H9 (cell line): Measurements from ENCODE around the gene RPS27L. TPM values are rescaled to one million over a fixed set of nuclear protein-coding genes. Genes with fewer than 3 reads are reported as not detected.

Experiments used
- DNase-seq: peaks from one replicate; pipeline ENCODE4 v3.0.0-alpha.2; 2017
- H2AFZ ChIP-seq: one replicate; pipeline ENCODE4 v1.6.1; 2013; ENCODE audit warnings: mild to moderate bottlenecking, low read length, control low read depth, moderate library complexity
- H2AK5ac ChIP-seq: 2 replicates; pipeline ENCODE4 v1.6.1; 2013; ENCODE audit warnings: low read length, control low read depth, mixed read lengths; ENCODE audit not compliant: insufficient read length
- H2BK120ac ChIP-seq: one replicate; pipeline ENCODE4 v1.6.1; 2013; ENCODE audit warnings: low read depth, mild to moderate bottlenecking, low read length, control low read depth, inconsistent platforms; ENCODE audit not compliant: poor library complexity, severe bottlenecking
- H2BK12ac ChIP-seq: 2 replicates; pipeline ENCODE4 v1.6.1; 2013; ENCODE audit warnings: low read length, control low read depth, mixed read lengths, low read depth; ENCODE audit not compliant: insufficient read length
- H2BK15ac ChIP-seq: 2 replicates; pipeline ENCODE4 v1.6.1; 2013; ENCODE audit warnings: low read depth, low read length, control low read depth
- H2BK20ac ChIP-seq: one replicate; pipeline ENCODE4 v1.6.1; 2013; ENCODE audit warnings: low read depth, mild to moderate bottlenecking, low read length, control low read depth, inconsistent platforms; ENCODE audit not compliant: poor library complexity, severe bottlenecking
- H2BK5ac ChIP-seq: 2 replicates; pipeline ENCODE4 v1.6.1; 2013; ENCODE audit warnings: low read length, control low read depth, mixed read lengths; ENCODE audit not compliant: insufficient read length
- H3K14ac ChIP-seq: 2 replicates; pipeline ENCODE4 v1.6.1; 2013; ENCODE audit warnings: low read length, control low read depth; ENCODE audit not compliant: insufficient read depth
- H3K18ac ChIP-seq: 2 replicates; pipeline ENCODE4 v1.6.1; 2013; ENCODE audit warnings: low read depth, mild to moderate bottlenecking, mixed read lengths, low read length, control low read depth; ENCODE audit not compliant: insufficient read length
- H3K23ac ChIP-seq: 2 replicates; pipeline ENCODE4 v1.6.1; 2013; ENCODE audit warnings: low read length, control low read depth, mixed read lengths, low read depth; ENCODE audit not compliant: insufficient read length
- H3K23me2 ChIP-seq: 2 replicates; pipeline ENCODE4 v1.6.1; 2013; ENCODE audit warnings: low read depth, mild to moderate bottlenecking, mixed read lengths, low read length, control low read depth; ENCODE audit not compliant: insufficient read length, poor library complexity, severe bottlenecking
- H3K27ac ChIP-seq: 2 replicates; pipeline ENCODE4 v1.5.1; 2013; ENCODE audit warnings: low read length, control low read depth, mixed read lengths, low read depth; ENCODE audit not compliant: insufficient read length
- H3K27me3 ChIP-seq: 2 replicates; pipeline ENCODE4 v1.6.1; 2013; ENCODE audit warnings: low read length, control low read depth, inconsistent platforms; ENCODE audit not compliant: insufficient read depth
- H3K4ac ChIP-seq: 2 replicates; pipeline ENCODE4 v1.6.1; 2013; ENCODE audit warnings: low read depth, mild to moderate bottlenecking, control low read depth, inconsistent platforms, low read length, moderate library complexity
- H3K4me1 ChIP-seq: 2 replicates; pipeline ENCODE4 v1.6.1; 2013; ENCODE audit warnings: low read length, control low read depth, inconsistent platforms; ENCODE audit not compliant: insufficient read depth
- H3K4me2 ChIP-seq: 2 replicates; pipeline ENCODE4 v1.6.1; 2013; ENCODE audit warnings: low read length, control low read depth, mixed read lengths; ENCODE audit not compliant: insufficient read length, insufficient read depth
- H3K56ac ChIP-seq: 2 replicates; pipeline ENCODE4 v1.6.1; 2013; ENCODE audit warnings: low read depth, mild to moderate bottlenecking, mixed read lengths, low read length, control low read depth; ENCODE audit not compliant: insufficient read length
- H3K79me1 ChIP-seq: 2 replicates; pipeline ENCODE4 v1.6.1; 2013; ENCODE audit warnings: low read depth, mild to moderate bottlenecking, moderate library complexity, low read length, control low read depth, inconsistent platforms; ENCODE audit not compliant: insufficient read depth, poor library complexity, severe bottlenecking
- H3K79me2 ChIP-seq: 2 replicates; pipeline ENCODE4 v1.6.1; 2013; ENCODE audit warnings: low read length, control low read depth, inconsistent platforms; ENCODE audit not compliant: insufficient read depth
- H3K9ac ChIP-seq: 2 replicates; pipeline ENCODE4 v1.6.1; 2013; ENCODE audit warnings: low read length, control low read depth, mixed read lengths; ENCODE audit not compliant: insufficient read length; ENCODE audit errors: extremely low read depth
- H3K9me3 ChIP-seq: one replicate; pipeline ENCODE4 v1.6.1; 2013; ENCODE audit warnings: low read depth, low read length, inconsistent platforms; ENCODE audit not compliant: control insufficient read depth
- H3T11ph ChIP-seq: one replicate; pipeline ENCODE4 v1.6.1; 2013; ENCODE audit warnings: mild to moderate bottlenecking, low read length, control low read depth, inconsistent platforms
- H4K20me1 ChIP-seq: one replicate; pipeline ENCODE4 v1.6.1; 2013; ENCODE audit not compliant: control insufficient read depth, insufficient read length, insufficient read depth
- H4K5ac ChIP-seq: 2 replicates; pipeline ENCODE4 v1.6.1; 2013; ENCODE audit warnings: low read depth, mild to moderate bottlenecking, mixed read lengths, low read length, control low read depth; ENCODE audit not compliant: insufficient read length
- H4K8ac ChIP-seq: replicated peaks from 2 replicates; pipeline ENCODE4 v1.6.1; 2013; ENCODE audit warnings: low read length, control low read depth, mixed read lengths, low read depth; ENCODE audit not compliant: insufficient read length
- H4K91ac ChIP-seq: 2 replicates; pipeline ENCODE4 v1.6.1; 2013; ENCODE audit warnings: low read depth, mild to moderate bottlenecking, moderate library complexity, mixed read lengths, low read length, control low read depth; ENCODE audit not compliant: insufficient read length
- H3K27ac Mint-ChIP-seq, 3 experiments: 2 replicates in 2 of 3; 3 replicates in 1 of 3; pipeline ENCODE4 v1.8.0; 2020 to 2021; ENCODE audit warnings: mixed read lengths in 3 of 3, mild to moderate bottlenecking in 1 of 3, moderate library complexity in 1 of 3
- H3K27me3 Mint-ChIP-seq: 2 replicates; pipeline ENCODE4 v1.8.0; 2021; ENCODE audit warnings: low read depth, mild to moderate bottlenecking, moderate library complexity, mixed read lengths
- H3K36me3 Mint-ChIP-seq, 3 experiments: 2 replicates in 2 of 3; 3 replicates in 1 of 3; pipeline ENCODE4 v1.8.0; 2020 to 2021; ENCODE audit warnings: low read depth in 3 of 3, mixed read lengths in 3 of 3; ENCODE audit not compliant: insufficient read depth in 1 of 3
- H3K4me1 Mint-ChIP-seq, 2 experiments: 2 replicates each; pipeline ENCODE4 v1.8.0; 2020; ENCODE audit warnings: mixed read lengths in 2 of 2
- H3K4me3 Mint-ChIP-seq, 2 experiments: 2 replicates in 1 of 2; 3 replicates in 1 of 2; pipeline ENCODE4 v1.8.0; 2020 to 2021; ENCODE audit warnings: mild to moderate bottlenecking in 2 of 2, mixed read lengths in 2 of 2, moderate library complexity in 1 of 2
- H3K9me3 Mint-ChIP-seq, 2 experiments: 2 replicates in 1 of 2; 3 replicates in 1 of 2; pipeline ENCODE4 v1.8.0; 2020; ENCODE audit warnings: mild to moderate bottlenecking in 2 of 2, mixed read lengths in 2 of 2, moderate library complexity in 1 of 2
- WGBS: extraction: QIAGEN DNeasy Blood & Tissue Kit; methylation state at CpG from one replicate; pipeline ENCODE4 v1.1.7; 2013; ENCODE audit warnings: missing lambda C conversion rate, low lambda C conversion rate, mixed read lengths; ENCODE audit not compliant: insufficient read length; ENCODE audit errors: extremely low coverage; 5-methylcytosine and 5-hydroxymethylcytosine counted together
- total RNA-seq: library from RNA; stranded (reverse); gene quantifications from 2 replicates; pipeline ENCODE4 v1.2.1, GENCODE V29; 2021
- TF ChIP-seq, protein P1 (sequence below): fragments of 200-600 bp; sonication (generic); conservative IDR thresholded peaks from 3 replicates; pipeline ENCODE4 v1.8.0; 2021; ENCODE audit warnings: antibody characterized with exemption, mild to moderate bottlenecking

Gene RPS27L
- total RNA-seq, 1 experiment from 2014 or later: 180 TPM

DNA sequence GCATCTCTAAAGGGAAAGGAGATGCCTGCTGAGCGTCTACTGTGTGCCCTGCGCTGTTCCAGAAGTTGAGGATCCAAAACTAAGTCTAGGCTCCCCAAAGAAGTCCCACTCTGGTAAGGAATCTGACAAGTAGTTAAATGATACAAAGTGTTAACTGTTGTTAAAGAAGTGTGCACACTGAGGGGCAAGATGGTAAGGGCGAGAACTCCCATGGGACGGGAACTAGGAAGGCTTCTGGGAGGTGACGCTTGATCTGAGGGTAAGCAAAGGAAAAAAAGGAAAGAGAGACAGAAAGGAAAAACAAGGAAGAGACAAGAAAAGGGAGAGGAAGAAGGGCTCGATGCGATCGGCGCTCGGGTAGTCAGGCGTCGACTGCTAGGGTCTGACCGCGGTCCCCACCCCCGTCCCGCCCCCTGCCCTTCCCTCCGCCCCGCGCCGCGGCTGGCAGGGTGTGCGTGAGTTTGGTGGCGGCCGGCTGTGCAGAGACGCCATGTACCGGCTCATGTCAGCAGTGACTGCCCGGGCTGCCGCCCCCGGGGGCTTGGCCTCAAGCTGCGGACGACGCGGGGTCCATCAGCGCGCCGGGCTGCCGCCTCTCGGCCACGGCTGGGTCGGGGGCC is 35.8 kb downstream of the RPS27L start, which contains the start of gene LACTB:
Gene LACTB, plus strand, starts transcription at position 480 of the 620 bp plus-strand sequence. Its CDS starts 11 bp downstream, at position 491.
- peaks cover 10% of the 10 kb centered on the region in 2 experiments for H3K4me1 Mint-ChIP-seq
- Histone ChIP-seq H3K18ac (no peak within 1 kb of the TSS), H3K79me2 (no peaks in the 10 kb centered on the region), H2BK120ac (no peak within 1 kb of the TSS), H3K4ac (no peak within 1 kb of the TSS), H3K14ac (no peak within 1 kb of the TSS; the same call in 1 of the 2 replicates), H3K4me2 (peak within 1 kb of the TSS; percentile 88), H2AFZ (peak within 1 kb of the TSS; percentile 68), H2BK20ac (no peak within 1 kb of the TSS), H4K5ac (no peak within 1 kb of the TSS), H3T11ph (no peak within 1 kb of the TSS), H4K20me1 (no peaks in the 10 kb centered on the region), H3K79me1 (no peaks in the 10 kb centered on the region), H2AK5ac (no peak within 1 kb of the TSS), H2BK12ac (no peak within 1 kb of the TSS), H3K27ac (no peak within 1 kb of the TSS), H3K56ac (no peak within 1 kb of the TSS), H3K4me1 (no peaks in the 10 kb centered on the region), H3K9me3 (no peaks in the 10 kb centered on the region), H3K23ac (no peak within 1 kb of the TSS), H2BK5ac (no peak within 1 kb of the TSS), H4K91ac (no peak within 1 kb of the TSS), H3K9ac (peak within 1 kb of the TSS; percentile 27), H3K23me2 (peaks cover 2% of the 10 kb centered on the region), H4K8ac (no peak within 1 kb of the TSS), H2BK15ac (no peak within 1 kb of the TSS), H3K27me3 (no peaks in the 10 kb centered on the region)
- H3K27me3 Mint-ChIP-seq: no peaks in the 10 kb centered on the region
- H3K36me3 Mint-ChIP-seq: peaks cover 0 to 9% (median 0%) of the 10 kb centered on the region in 3 experiments; a peak in 4 of 7 replicates
- H3K27ac Mint-ChIP-seq: peak within 1 kb of the TSS; percentile 20 to 67 (median 56)
- peaks cover 5 to 10% of the 10 kb centered on the region in 2 experiments for H3K9me3 Mint-ChIP-seq
- WGBS: no CpG with 5 or more reads among the region's 40 CpGs
- TF ChIP-seq, protein P1, sequence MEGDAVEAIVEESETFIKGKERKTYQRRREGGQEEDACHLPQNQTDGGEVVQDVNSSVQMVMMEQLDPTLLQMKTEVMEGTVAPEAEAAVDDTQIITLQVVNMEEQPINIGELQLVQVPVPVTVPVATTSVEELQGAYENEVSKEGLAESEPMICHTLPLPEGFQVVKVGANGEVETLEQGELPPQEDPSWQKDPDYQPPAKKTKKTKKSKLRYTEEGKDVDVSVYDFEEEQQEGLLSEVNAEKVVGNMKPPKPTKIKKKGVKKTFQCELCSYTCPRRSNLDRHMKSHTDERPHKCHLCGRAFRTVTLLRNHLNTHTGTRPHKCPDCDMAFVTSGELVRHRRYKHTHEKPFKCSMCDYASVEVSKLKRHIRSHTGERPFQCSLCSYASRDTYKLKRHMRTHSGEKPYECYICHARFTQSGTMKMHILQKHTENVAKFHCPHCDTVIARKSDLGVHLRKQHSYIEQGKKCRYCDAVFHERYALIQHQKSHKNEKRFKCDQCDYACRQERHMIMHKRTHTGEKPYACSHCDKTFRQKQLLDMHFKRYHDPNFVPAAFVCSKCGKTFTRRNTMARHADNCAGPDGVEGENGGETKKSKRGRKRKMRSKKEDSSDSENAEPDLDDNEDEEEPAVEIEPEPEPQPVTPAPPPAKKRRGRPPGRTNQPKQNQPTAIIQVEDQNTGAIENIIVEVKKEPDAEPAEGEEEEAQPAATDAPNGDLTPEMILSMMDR: no peak
- peak within 1 kb of the TSS; percentile 66 to 82 for H3K4me3 Mint-ChIP-seq
- peak; percentile 93 for DNase-seq
